Stimulated activated CD4-positive, alpha-beta T cell treated with anti-CD3 and anti-CD28 coated beads, TNF-alpha, amount 100 ng/mL, for 48 hours (primary cell): Measurements from ENCODE around the gene FSTL4.

Experiments used
- DNase-seq, 3 donors: peaks; one replicate each; pipeline ENCODE4 v3.0.0-alpha.2; 2020; ENCODE audit warnings: low read depth in 3 of 3

Gene FSTL4

DNA sequence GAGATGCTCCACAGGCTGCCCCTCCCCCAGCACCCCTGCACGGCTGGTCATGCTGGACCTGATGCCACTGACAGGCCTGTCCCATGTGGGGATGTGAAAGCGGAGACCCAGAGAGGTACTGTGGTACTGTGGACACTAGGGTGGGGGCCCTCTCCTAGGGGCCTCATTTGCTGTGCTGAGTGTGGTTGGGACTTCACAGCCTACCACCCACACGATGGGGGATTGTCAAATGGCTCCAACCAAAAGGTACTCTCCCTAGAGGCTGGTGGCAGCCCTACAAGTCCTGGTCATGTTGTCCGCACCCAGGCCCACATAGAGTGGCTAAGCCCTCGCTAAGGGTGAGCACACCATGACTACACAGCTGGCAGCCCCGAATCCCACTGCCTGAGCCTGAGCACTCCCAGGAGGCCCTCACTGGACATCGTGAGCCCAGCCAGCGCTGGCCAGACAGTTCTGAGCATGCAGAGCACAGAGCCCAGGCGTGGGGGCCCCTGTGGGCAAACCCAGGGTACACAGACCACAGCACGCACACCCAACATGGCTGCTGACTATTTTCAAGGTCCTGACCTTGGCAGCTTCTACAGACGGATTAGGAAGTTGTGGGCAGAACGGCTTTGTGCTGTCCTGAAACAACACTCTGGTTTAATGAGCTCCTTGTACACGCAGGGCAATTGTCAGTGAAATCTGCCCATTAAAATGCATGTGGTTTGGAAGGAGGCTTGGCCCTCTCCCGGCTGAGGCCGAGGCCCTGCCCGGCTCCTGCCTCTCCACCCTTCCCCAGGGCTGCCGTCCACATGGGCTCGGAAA is 346.4 kb downstream of the FSTL4 start:
- no peak for DNase-seq

DNA sequence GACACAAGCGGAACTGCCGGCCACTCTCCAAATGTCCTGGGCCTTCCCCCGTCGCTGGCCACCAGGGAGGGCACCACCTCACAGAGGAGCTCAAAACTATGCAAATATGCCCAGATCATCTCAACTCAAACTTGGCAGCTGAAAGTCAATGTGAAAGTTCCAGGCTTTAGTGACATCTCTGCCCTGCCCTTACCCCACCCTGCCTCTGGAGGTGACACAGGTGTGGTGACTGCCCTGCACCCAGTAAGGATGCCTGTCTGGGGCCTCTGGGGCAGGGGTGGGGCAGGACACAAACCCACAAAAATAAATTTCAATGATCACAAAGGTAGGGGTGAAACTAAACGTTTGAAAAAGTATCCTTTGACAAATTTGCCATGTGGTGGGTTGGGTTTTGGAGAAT is 347.1 kb downstream of the FSTL4 start:
- DNase-seq, result no peak

DNA sequence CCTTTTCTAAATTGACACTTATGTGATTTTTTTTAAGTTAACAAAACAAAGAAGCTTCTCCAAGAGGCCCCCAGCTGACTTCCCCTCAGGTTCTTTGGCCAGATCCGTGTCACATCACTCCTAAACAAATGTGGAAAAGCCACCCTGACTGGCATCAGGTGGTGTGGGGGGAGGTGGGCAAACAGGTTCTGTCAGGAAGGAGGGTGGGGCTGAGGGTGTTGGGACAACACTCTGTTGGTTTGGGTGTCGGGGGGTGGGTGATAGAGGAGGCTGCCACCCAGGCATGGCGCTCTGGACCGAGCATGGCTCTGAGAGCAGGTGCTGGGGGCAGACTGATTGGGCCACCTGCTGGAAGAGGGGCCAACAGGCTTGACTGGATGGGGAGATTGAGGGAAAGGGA is 349.7 kb downstream of the FSTL4 start:
- no peak for DNase-seq

DNA sequence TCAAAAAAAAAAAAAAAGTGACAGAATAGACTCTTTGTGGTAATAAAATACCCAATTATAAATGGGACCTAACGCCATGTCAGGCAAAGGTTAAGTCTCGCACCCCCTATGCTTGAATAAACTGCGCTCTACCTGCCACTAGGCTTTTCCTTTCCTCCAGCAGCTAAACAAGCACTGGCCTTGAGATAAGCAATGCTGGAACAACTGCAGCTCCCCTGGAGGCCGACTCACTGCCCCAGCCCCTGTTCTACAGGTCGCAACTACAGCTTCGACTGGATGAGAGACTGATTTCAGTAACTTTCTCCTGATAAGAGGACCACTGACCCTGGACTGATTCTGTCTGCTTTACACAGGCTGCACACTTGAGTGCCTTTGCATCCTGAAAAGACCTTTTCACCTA is 350.3 kb downstream of the FSTL4 start:
- DNase-seq, result no peak

DNA sequence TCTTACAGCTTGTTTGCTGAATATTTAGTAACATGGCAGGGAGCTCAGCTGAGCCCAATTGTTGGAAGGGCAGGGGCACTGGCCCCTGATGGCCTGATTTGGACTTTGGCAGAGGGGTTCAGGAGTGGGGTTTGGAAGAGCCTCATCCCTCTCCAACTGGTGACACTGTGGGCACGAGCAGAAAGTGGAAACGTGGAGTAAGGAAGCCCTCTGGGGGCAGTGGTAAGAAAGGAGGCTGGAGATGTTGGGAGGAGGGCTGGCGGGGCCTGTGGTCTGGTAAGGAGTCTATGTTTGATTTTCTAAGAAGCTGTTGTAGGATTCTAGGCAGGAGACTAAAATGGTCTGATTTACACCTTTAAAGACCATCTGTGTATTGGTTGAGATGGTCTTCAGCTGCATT is 351.6 kb downstream of the FSTL4 start:
- no peak for DNase-seq

DNA sequence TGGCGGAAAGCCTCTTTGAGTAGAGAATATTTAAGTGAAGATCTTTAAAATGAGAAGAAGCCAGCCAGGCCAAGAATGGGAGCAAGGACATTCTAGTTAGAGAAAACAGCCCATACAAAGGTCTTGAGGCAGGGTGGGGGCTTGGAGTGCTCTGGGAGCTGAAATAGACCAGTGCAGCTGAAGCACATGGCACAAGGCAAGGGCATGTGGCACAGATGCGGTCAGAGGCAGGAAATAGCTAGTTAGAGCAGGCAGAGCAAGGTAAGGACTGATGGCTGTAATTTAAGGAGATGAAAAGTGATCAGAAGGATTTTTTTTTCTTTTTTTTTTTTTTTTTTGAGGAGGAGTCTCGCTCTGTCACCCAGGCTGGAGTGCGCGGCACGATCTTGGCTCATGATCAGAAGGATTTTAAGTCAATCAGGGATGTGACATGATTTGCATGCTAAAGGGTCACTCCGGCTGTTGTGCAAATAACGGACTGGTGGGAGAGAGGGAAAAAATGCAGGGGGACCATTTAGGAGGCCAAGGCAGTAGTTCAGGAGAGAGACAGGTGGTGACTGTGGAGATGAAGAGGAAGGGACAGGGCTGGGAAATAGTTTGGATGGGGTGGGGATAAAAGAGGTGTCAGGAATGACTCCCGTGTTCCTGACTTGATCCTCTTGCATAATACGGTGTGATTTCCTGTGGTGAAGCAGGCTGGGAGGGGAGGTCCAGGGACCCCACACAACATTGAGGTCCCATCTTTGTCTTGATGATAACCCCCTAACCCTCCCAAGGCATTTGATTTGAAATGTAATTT is 352.9 kb downstream of the FSTL4 start:
- DNase-seq, result no peak

DNA sequence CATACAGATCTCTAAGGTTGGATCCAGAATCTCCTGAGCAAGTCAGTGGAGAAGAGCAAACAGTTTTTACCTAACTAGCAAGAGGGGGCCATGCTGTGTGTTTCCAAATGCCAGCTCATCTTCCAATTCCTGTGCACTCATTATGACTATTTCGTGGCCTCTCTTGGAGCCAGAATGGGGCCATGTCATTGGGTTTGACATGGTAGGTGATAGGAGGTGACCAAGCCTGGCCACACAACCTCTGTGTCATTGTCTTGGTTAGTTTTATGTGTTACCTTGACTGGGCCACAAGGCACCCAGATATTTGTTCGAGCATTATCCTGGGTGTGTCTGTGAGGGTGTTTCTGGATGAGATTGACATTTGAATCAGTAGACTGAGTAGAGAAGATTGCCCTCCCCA is 354.4 kb downstream of the FSTL4 start:
- DNase-seq, result no peak

DNA sequence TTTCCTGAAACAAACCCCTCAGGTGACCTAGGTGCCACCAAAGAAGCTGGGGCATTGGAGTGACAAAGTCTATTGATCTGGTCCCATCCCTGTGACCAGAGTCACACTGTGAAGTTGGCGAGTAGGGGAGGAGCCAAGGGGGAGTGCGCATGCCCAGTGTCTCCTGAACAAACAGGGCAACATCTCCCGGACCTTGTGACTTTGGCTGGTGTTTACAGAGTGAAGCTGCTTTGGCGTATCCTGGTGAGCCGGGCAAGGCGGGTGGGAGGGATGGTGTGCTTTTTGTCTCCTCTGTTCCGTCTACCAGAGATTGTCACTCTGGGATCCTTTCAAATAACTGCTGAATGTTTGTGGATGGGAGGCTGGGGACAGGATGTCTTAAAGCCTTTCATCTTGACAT is 356.1 kb downstream of the FSTL4 start:
- no peak for DNase-seq

- DNase-seq, result no peak
Measured at GRCh38 chr5:133254803-133255202, 357.5 kb downstream of the FSTL4 start.

DNA sequence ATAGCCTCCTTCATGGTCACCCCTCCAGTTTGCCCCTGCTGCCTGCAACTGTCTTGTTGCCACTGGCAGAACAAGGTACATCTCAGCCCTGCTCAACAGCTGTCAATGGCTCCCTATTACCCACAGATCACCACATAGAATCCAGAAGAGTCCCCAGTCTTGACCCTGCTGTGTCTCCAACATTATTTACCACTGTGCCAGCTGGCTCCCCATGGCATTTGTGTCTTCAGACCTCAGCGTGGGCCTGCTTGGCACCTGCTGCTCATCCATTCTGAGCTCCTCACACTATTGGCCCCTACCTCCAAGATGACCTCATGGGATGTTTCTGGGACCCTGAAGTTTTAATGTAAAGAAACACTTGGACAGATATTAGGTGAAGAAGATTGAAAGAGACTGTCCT is 358.7 kb downstream of the FSTL4 start:
- no peak for DNase-seq

GRCh38 chr5:133253070-133253469 is 359.3 kb downstream of the FSTL4 start:
- DNase-seq, result no peak

- DNase-seq, result no peak
Measured at GRCh38 chr5:133252133-133252480, 360.2 kb downstream of the FSTL4 start.

GRCh38 chr5:133251296-133252132 is 360.8 kb downstream of the FSTL4 start:
- no peak for DNase-seq

DNA sequence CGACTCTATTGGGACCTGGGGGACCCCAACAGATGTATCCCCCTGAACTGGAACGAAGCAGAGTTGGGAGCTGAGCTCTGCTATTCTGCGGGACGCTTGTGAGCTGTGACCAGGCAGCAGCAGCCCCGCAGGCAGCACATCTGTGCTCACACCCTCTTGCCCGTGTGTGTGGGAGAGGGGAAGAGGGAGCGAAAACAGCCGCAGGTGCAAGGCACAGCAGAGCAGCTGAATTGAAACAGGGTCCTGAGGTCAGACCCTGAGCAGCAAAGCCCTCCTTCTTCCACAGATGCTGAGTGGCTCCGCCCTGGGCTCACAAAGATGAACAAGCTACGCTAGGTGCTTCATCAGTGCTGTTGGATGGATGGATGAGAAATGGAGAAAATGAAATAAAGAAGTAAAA is 361.8 kb downstream of the FSTL4 start:
- no peak for DNase-seq

- DNase-seq, result no peak
Measured at GRCh38 chr5:133249593-133249992, 362.7 kb downstream of the FSTL4 start.

GRCh38 chr5:133247881-133248624 is 364.3 kb downstream of the FSTL4 start:
- DNase-seq, result no peak

- DNase-seq, result no peak
Measured at GRCh38 chr5:133247151-133247709, 365.1 kb downstream of the FSTL4 start.

GRCh38 chr5:133246376-133247150 is 365.8 kb downstream of the FSTL4 start:
- no peak for DNase-seq

DNA sequence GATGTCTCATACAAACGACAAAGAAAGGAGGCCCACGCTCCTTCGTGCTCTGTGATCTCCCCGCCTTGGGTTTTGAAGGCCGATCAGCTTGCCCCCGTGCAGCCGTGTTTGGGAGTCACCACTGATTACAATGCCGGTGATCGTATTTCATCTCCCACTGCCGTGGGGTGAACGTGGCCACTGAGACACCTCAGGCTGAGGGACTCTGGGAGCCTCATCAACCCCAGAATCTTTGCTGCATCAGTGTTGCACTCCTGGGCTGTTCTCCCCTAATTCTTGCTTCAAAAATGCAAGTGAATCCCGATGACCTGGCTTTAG is 366.3 kb downstream of the FSTL4 start:
- DNase-seq, result no peak

GRCh38 chr5:133245191-133246052 is 366.9 kb downstream of the FSTL4 start:
- DNase-seq, result peak; percentile 6 to 58 (median 33)
